Right forelimb (tissue), 1 donor: ENCODE data around the gene XPO6.

Experiments used
- DNase-seq: peaks from one replicate; pipeline ENCODE4 v3.0.0-alpha.2; 2018

The XPO6 gene

GRCh38 chr16:28208824-28209223, 2.9 kb downstream of the XPO6 start:
- no peak for DNase-seq

GRCh38 chr16:28208131-28208530, 3.6 kb downstream of the XPO6 start:
- DNase-seq, result no peak

GRCh38 chr16:28207399-28207798, 4.4 kb downstream of the XPO6 start:
- no peak for DNase-seq

GRCh38 chr16:28205974-28206373, 5.8 kb downstream of the XPO6 start:
- no peak for DNase-seq

DNA sequence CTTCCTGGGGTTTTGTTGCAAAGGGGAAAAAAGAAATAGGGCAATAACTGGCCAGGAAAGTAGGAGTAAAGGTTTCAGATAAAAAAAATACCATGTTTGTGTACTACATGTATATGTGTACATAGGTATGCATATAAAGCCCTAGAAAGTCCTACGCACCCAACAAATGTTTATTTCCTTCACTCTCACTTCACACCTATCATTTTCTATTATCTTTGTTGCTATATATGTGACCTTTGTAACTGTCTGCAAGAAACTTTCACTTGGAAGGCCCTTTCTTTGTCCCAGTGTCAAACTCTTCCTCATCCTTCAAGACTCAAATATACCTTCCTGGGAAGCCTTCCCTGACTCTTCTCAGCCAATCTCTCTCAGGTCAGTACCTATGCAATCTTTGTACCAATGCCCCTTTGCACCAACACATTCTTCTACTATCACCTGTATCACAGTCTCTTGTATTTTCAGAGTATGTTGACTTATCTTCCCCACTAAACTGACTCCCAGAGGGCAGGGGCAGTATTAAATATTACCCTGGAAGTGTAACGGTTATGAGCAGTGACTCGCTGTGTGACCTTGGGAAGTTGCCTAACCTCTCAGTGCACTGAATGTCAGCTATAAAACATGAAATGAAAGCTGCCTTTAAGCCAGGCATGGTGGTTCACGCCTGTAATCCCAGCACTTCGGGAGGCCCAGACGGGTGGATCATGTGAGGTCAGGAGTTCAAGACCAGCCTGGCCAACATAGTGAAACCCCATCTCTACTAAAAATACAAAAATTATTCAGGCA, 6.5 kb downstream of the XPO6 start:
- no peak for DNase-seq

DNA sequence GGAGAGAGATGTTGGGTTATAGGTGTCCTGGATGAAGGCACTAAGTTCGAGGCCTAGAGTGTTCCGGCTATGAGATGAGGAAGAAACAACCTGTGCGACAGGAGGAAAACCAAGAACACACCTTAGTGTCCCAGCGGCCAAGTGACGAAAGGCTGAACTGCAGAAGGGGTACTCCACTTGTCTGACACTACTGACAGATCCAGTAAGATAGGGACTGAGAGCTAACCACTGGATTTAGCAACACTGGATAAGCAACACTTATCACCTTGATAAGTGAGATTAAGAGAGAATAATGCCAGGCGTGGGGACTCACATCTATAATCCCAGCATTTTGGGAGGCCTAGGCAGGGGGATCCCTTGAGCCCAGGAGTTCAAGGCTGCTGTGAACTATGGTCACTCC, 7.1 kb downstream of the XPO6 start:
- no peak for DNase-seq

GRCh38 chr16:28204204-28204603, 7.6 kb downstream of the XPO6 start:
- DNase-seq, result no peak

DNA sequence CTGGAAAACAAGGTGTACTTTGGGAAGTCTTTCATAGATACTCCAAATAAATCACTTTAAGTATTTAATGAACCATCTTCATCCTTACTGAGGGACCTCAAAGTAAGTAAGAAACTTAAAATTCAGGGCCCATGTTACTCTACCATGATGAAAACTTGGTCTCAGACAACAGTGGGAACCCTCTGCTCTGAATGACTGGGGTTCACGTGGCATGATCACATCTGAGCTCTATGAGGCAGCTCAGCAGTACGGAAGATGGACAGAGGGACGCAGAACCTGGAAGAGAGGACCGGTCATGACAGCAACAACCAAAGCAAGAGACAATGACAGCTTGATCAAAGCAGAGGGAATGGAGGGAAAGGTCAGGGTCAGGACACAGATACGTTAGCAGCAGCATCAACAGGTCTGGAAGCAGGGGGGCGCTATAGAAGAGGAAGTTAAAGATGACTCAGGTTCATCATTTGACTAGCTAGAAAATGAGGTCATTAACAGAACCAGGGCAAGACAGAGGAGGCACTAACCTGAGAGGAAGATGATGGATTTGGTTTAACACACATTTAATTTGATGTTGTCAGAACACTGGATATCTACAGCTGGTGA, 9.5 kb downstream of the XPO6 start:
- DNase-seq, result no peak

DNA sequence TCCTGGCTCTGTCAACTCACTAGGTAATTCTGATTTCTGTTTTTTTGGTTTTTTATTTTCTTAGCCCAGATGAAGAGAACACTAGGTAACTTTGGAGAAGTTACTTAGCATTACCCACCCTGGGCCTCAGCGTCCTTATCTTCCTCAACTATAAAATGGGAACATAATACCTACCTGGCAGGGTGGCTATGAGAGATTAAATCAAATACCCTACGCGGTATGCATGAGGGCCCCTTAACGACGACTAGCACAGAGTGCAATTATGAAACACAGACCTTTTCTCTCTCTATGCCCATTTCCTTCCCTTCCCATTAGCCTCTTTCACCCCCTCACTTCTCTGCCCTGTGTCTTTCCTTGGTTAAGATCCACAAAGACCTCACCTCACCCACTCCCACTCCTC, 11.1 kb downstream of the XPO6 start:
- DNase-seq, result no peak

DNA sequence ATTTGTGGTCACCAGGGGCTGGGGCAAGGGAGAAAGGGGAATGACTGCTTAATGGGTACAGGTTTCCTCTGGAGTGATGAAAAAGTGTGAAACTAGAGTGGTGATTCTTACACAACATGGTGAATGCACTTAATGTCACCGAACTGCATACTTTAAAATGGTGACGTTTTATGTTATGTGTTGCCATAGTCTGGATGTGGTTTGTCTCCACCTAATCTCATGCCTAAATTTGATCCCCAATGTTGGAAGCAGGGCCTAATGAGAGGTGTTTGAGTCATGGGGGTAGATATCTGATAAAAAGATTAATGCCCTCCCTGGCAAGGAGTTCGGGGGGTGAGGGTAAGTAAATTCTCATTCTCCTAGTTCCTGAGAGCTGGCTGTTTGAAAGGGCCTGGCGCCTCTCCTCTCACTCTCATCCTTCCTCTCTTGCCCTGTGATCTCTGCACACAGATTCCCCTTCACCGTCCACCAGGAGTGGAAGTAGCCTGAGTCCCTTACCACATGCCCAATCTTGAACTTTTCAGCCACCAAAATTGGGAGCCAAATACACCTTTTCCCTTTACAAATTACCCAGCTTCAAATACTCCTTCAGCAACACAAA, 15.3 kb downstream of the XPO6 start:
- DNase-seq, result no peak

GRCh38 chr16:28195859-28196258, 15.9 kb downstream of the XPO6 start:
- no peak for DNase-seq

GRCh38 chr16:28193530-28194423, 18.0 kb downstream of the XPO6 start:
- DNase-seq, result no peak

- no peak for DNase-seq
Observed at GRCh38 chr16:28192806-28193529, 18.8 kb downstream of the XPO6 start.

- no peak for DNase-seq
Observed at GRCh38 chr16:28191364-28191960, 20.3 kb downstream of the XPO6 start.

DNA sequence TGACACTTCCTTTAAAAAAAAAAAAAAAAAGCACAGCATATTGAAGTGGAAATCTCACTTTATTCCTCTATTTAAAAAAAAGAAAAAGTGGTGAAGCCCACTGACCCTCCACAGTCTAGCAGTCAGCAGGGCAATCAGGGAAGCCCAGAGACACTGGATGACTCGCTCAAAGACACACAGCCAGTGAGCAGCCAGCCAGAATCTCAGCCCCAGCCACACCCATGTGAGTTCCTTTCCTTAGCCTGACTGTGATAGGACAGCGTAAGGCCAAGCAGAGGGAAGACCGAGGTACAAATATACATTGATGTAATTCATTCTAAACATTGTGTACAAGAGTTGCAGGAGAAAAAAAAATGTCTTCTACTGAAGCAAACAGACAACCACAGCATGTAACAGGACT, 22.5 kb downstream of the XPO6 start:
- DNase-seq, result no peak

- DNase-seq, result no peak
Observed at GRCh38 chr16:28188085-28188916, 23.5 kb downstream of the XPO6 start.

GRCh38 chr16:28187595-28188004, 24.2 kb downstream of the XPO6 start:
- no peak for DNase-seq

- no peak for DNase-seq
Observed at GRCh38 chr16:28186752-28187151, 25.0 kb downstream of the XPO6 start.

GRCh38 chr16:28185696-28186095, 26.1 kb downstream of the XPO6 start:
- DNase-seq, result no peak

DNA sequence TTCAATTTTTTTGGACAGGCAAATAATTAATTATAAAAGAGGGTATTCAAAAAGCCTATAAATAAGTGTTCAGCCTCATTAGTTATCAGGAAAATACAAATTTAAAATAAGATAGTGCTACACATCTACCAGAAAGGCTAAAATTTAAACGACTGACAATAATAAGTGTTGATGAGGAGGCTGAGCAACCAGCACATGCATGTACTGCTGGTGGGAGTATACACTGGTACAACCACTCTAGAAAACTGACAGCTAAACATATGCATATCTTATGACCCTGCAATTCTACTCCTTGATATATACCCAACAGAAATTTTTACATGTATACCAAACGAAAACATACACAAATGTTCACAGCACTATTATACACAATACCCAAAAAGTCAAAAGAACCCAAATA, 27.1 kb downstream of the XPO6 start:
- no peak for DNase-seq

DNA sequence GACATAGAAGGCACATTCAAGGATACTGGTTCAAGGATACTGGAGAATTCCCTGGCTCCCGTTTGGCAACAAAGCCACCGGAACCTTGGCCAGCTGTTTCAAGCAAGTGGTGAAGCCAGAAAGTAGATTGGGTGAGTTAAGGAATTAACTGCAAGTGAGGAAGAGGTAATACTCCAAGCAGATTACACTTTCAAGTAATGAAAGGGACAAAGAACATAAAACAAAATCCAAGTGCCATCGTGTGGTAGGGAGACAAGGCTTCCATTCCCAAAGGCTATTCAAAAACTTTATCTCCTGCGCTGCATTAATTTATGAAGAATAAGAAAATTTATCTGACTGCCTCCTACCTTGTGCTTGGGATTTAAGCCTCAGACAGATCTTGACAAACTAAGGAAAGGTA, 27.8 kb downstream of the XPO6 start:
- DNase-seq, result no peak
